ENCODE results near the gene DLG4. TPM values are rescaled to one million over a fixed set of nuclear protein-coding genes. Genes with fewer than 3 reads are reported as not detected.

The DLG4 gene
- total RNA-seq, 1 experiment from 2014 or later: 38.3 TPM

GRCh38 chr17:7251661-7252175 lies 32.1 kb upstream of the DLG4 start, which contains the start of gene CTDNEP1:
CTDNEP1 (minus strand) TSS chr17:7251734; CDS start chr17:7251296, 438 bp downstream.
- H2AFZ ChIP-seq (ENCODE audit: low read length): no peak within 1 kb of the TSS

More at GRCh38 chr17:7251661-7252175, 32.1 kb upstream of the DLG4 start, which contains the start of gene CTDNEP1:
- Histone ChIP-seq H3K27ac (ENCODE audit: insufficient read length, low read depth, low read length) (peak within 1 kb of the TSS; percentile 9), H3K79me2 (ENCODE audit: insufficient read depth, low read length) (peaks cover 24% of the 10 kb centered on the region; the same call in 1 of the 2 replicates), H3K4me2 (ENCODE audit: insufficient read depth, insufficient read length, low read length) (peak within 1 kb of the TSS; percentile 79), H2AK5ac (ENCODE audit: insufficient read length, low read length) (no peak within 1 kb of the TSS), H3K18ac (ENCODE audit: insufficient read length, low read depth, low read length) (peak within 1 kb of the TSS; percentile 90), H3K4ac (ENCODE audit: low read depth, low read length) (no peak within 1 kb of the TSS), H3K27me3 (ENCODE audit: insufficient read depth, low read length) (no peaks in the 10 kb centered on the region), H3K23me2 (ENCODE audit: insufficient read length, low read depth, low read length, poor library complexity, severe bottlenecking) (peaks cover 6% of the 10 kb centered on the region), H3K79me1 (ENCODE audit: insufficient read depth, low read depth, low read length, poor library complexity, severe bottlenecking) (peaks cover 13% of the 10 kb centered on the region), H2BK5ac (ENCODE audit: insufficient read length, low read length) (no peak within 1 kb of the TSS), H3K56ac (ENCODE audit: insufficient read length, low read depth, low read length) (no peak within 1 kb of the TSS), H2BK12ac (ENCODE audit: insufficient read length, low read depth, low read length) (no peak within 1 kb of the TSS), H3K9me3 (ENCODE audit: control insufficient read depth, low read depth, low read length) (no peaks in the 10 kb centered on the region), H2BK120ac (ENCODE audit: low read depth, low read length, poor library complexity, severe bottlenecking) (peak within 1 kb of the TSS; percentile 50), H3K9ac (ENCODE audit: extremely low read depth, insufficient read length, low read length) (peak within 1 kb of the TSS; percentile 81), H3K4me1 (ENCODE audit: insufficient read depth, low read length) (no peaks in the 10 kb centered on the region; the same call in 1 of the 2 replicates), H4K8ac (replicated peaks; ENCODE audit: insufficient read length, low read depth, low read length) (no peak within 1 kb of the TSS), H2BK20ac (ENCODE audit: low read depth, low read length, poor library complexity, severe bottlenecking) (no peak within 1 kb of the TSS), H3K14ac (ENCODE audit: insufficient read depth, low read length) (peak within 1 kb of the TSS; percentile 81), H3K23ac (ENCODE audit: insufficient read length, low read depth, low read length) (no peak within 1 kb of the TSS), H2BK15ac (ENCODE audit: low read depth, low read length) (no peak within 1 kb of the TSS), H4K5ac (ENCODE audit: insufficient read length, low read depth, low read length) (no peak within 1 kb of the TSS), H3T11ph (ENCODE audit: low read length) (no peak within 1 kb of the TSS), H4K20me1 (ENCODE audit: control insufficient read depth, insufficient read depth, insufficient read length) (no peaks in the 10 kb centered on the region), H4K91ac (ENCODE audit: insufficient read length, low read depth, low read length) (no peak within 1 kb of the TSS)
- TF ChIP-seq, protein P1, sequence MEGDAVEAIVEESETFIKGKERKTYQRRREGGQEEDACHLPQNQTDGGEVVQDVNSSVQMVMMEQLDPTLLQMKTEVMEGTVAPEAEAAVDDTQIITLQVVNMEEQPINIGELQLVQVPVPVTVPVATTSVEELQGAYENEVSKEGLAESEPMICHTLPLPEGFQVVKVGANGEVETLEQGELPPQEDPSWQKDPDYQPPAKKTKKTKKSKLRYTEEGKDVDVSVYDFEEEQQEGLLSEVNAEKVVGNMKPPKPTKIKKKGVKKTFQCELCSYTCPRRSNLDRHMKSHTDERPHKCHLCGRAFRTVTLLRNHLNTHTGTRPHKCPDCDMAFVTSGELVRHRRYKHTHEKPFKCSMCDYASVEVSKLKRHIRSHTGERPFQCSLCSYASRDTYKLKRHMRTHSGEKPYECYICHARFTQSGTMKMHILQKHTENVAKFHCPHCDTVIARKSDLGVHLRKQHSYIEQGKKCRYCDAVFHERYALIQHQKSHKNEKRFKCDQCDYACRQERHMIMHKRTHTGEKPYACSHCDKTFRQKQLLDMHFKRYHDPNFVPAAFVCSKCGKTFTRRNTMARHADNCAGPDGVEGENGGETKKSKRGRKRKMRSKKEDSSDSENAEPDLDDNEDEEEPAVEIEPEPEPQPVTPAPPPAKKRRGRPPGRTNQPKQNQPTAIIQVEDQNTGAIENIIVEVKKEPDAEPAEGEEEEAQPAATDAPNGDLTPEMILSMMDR (conservative IDR thresholded peaks at IDR 0.05): no peak
- Mint-ChIP-seq H3K27ac (peak within 1 kb of the TSS; percentile 100), H3K4me3 (peak within 1 kb of the TSS; percentile 90 to 95), H3K36me3 (ENCODE audit: insufficient read depth in 1 of 3, low read depth in 3 of 3) (peaks cover 21 to 38% (median 38%) of the 10 kb centered on the region in 3 experiments), H3K27me3 (ENCODE audit: low read depth) (no peaks in the 10 kb centered on the region; the same call in 1 of the 2 replicates), H3K9me3 (no peaks in the 10 kb centered on the region), H3K4me1 (peaks cover 25 to 30% of the 10 kb centered on the region in 2 experiments)
- no CpG with 5 or more reads among the region's 41 CpGs for WGBS (ENCODE audit: extremely low coverage, insufficient read length, low lambda C conversion rate)
- peak; percentile 100 for DNase-seq

Measured in H9 (cell line).